Uterus (tissue), 4 donors: ENCODE data around the gene ATP9B. TPM values are rescaled to one million over a fixed set of nuclear protein-coding genes. Genes with fewer than 3 reads are reported as not detected.

ENCODE experiments used
- DNase-seq, 2 donors: peaks; one replicate each; pipeline ENCODE4 v3.0.0-alpha.2; 2019 to 2020
- H3K27ac ChIP-seq, 2 donors: fragments of 200-600 bp; sonication (generic); 1 replicate in 1 of 2; 2 replicates in 1 of 2; pipeline ENCODE4 v1.5.1; 2016 to 2018
- H3K27me3 ChIP-seq, 2 donors: fragments of 200-600 bp; sonication (generic); one replicate each; pipeline ENCODE4 v1.5.1; 2018 to 2019; ENCODE audit warnings: control low read depth in 1 of 2
- H3K36me3 ChIP-seq, 2 donors: fragments of 200-600 bp; sonication (generic); one replicate each; pipeline ENCODE4 v1.5.1; 2019; ENCODE audit warnings: control low read depth in 1 of 2
- H3K4me1 ChIP-seq, 2 donors: fragments of 200-600 bp; sonication (generic); one replicate each; pipeline ENCODE4 v1.5.1; 2018 to 2019; ENCODE audit warnings: control low read depth in 1 of 2
- H3K4me3 ChIP-seq, 2 donors: fragments of 200-600 bp; sonication (generic); 1 replicate in 1 of 2; 2 replicates in 1 of 2; pipeline ENCODE4 v1.5.1; 2018 to 2019; ENCODE audit warnings: mild to moderate bottlenecking in 1 of 2
- H3K9me3 ChIP-seq, 2 donors: fragments of 200-600 bp; sonication (generic); one replicate each; pipeline ENCODE4 v1.5.1; 2019; ENCODE audit warnings: control low read depth in 1 of 2
- CTCF ChIP-seq, 4 experiments: fragments of 200-600 bp in 2 of 4; fragments of 450-650 bp in 2 of 4; sonication (generic) in 2 of 4; IDR thresholded peaks; one replicate each; pipeline ENCODE4 v1.5.1; 2016 to 2019; ENCODE audit warnings: antibody characterized with exemption in 4 of 4, mild to moderate bottlenecking in 2 of 4, moderate library complexity in 1 of 4
- POLR2A ChIP-seq, 2 donors: fragments of 450-650 bp; IDR thresholded peaks; one replicate each; pipeline ENCODE4 v1.6.1; 2016; ENCODE audit warnings: antibody characterized with exemption in 2 of 2, mild to moderate bottlenecking in 1 of 2, moderate library complexity in 1 of 2
- intact Hi-C: fragments of 100-400 bp; cut with DNase I; formaldehyde crosslinking; loops from one replicate; pipeline ENCODE4 v1.15.1; 2023; ENCODE audit warnings: low total_unique reads
- total RNA-seq, 4 donors: library from RNA; depleted of rRNA in 3 of 4; stranded (reverse); fragments of >200 nt in 3 of 4; gene quantifications; one replicate each; pipeline versions ENCODE4 v1.1.0 to v1.2.4, GENCODE V29; 2014 to 2023
- donor health status: DM: yes; HTN: yes; CAD: no.

ATP9B gene
- total RNA-seq, 4 donors from 2014 or later = 18.2 to 111 (median 70.3) TPM

GRCh38 chr18:79367989-79368388 lies 298.8 kb downstream of the ATP9B start:
- no peaks in the 10 kb centered on the region for H3K4me1 ChIP-seq
- no peaks in the 10 kb centered on the region for H3K36me3 ChIP-seq
- intact Hi-C loops = no loop called here
- no peak overlapping the region for H3K27ac ChIP-seq
- no peak for DNase-seq
- H3K4me3 ChIP-seq = no peak overlapping the region
- no peak for TF ChIP-seq POLR2A (IDR thresholded peaks at IDR 0.05)
- TF ChIP-seq CTCF (IDR thresholded peaks at IDR 0.05) = no peak
- H3K27me3 ChIP-seq = no peaks in the 10 kb centered on the region
- no peaks in the 10 kb centered on the region for H3K9me3 ChIP-seq

- H3K36me3 ChIP-seq = no peaks in the 10 kb centered on the region
- intact Hi-C loops = no loop called here
- TF ChIP-seq CTCF (IDR thresholded peaks at IDR 0.05) (no peak), POLR2A (IDR thresholded peaks at IDR 0.05) (no peak)
- no peak overlapping the region for H3K27ac ChIP-seq
- no peaks in the 10 kb centered on the region for H3K4me1 ChIP-seq
- no peak for DNase-seq
- no peaks in the 10 kb centered on the region for H3K27me3 ChIP-seq
- H3K9me3 ChIP-seq = no peaks in the 10 kb centered on the region
- H3K4me3 ChIP-seq = no peak overlapping the region
Observed at GRCh38 chr18:79368681-79369080, 299.5 kb downstream of the ATP9B start.

- TF ChIP-seq CTCF (IDR thresholded peaks at IDR 0.05) (no peak), POLR2A (IDR thresholded peaks at IDR 0.05) (no peak)
- Histone ChIP-seq H3K27me3 (no peaks in the 10 kb centered on the region), H3K4me3 (no peak overlapping the region), H3K36me3 (no peaks in the 10 kb centered on the region), H3K27ac (no peak overlapping the region), H3K4me1 (no peaks in the 10 kb centered on the region), H3K9me3 (no peaks in the 10 kb centered on the region)
- intact Hi-C loops = no loop called here
- no peak for DNase-seq
Observed at GRCh38 chr18:79371561-79372121, 302.4 kb downstream of the ATP9B start.

- DNase-seq = no peak
- no peak overlapping the region for H3K4me3 ChIP-seq
- no peaks in the 10 kb centered on the region for H3K36me3 ChIP-seq
- TF ChIP-seq CTCF (IDR thresholded peaks at IDR 0.05) (no peak), POLR2A (IDR thresholded peaks at IDR 0.05) (no peak)
- H3K9me3 ChIP-seq = no peaks in the 10 kb centered on the region
- intact Hi-C loops = no loop called here
- H3K27me3 ChIP-seq = no peaks in the 10 kb centered on the region
- no peaks in the 10 kb centered on the region for H3K4me1 ChIP-seq
- no peak overlapping the region for H3K27ac ChIP-seq
Observed at GRCh38 chr18:79372461-79372860, 303.3 kb downstream of the ATP9B start.

- H3K36me3 ChIP-seq = no peaks in the 10 kb centered on the region
- no peaks in the 10 kb centered on the region for H3K27me3 ChIP-seq
- H3K9me3 ChIP-seq = no peaks in the 10 kb centered on the region
- intact Hi-C loops = no loop called here
- TF ChIP-seq CTCF (IDR thresholded peaks at IDR 0.05) (no peak), POLR2A (IDR thresholded peaks at IDR 0.05) (no peak)
- no peak for DNase-seq
- H3K27ac ChIP-seq = no peak overlapping the region
- no peaks in the 10 kb centered on the region for H3K4me1 ChIP-seq
- H3K4me3 ChIP-seq = no peak overlapping the region
Observed at GRCh38 chr18:79372991-79373390, 303.8 kb downstream of the ATP9B start.
